Endothelial cell of umbilical vein (primary cell): Measurements from ENCODE around the gene BATF. TPM values are rescaled to one million over a fixed set of nuclear protein-coding genes. Genes with fewer than 3 reads are reported as not detected.

Source experiments
- BruUV-seq: library from RNA; stranded (reverse); fragments of 400-500 nt; replicated peaks from 2 replicates; lab custom pipeline; 2021; lab: Mats Ljungman, UMichigan
- CTCF ChIA-PET: fragments of 300-600, 350-600 bp; sonication (Branson Sonifier 250); formaldehyde crosslinking; loops from one replicate; lab custom pipeline; 2021; ENCODE audit warnings: antibody characterized with exemption, inconsistent platforms; lab: Charles Lee
- POLR2A ChIA-PET: fragments of 300-600, 350-600 bp; sonication (Branson Sonifier 250); formaldehyde crosslinking; loops from one replicate; lab custom pipeline; 2021; ENCODE audit warnings: antibody characterized with exemption, inconsistent platforms; lab: Charles Lee
- DNase-seq: peaks from one replicate; pipeline ENCODE4 v3.0.0-alpha.2; 2011; ENCODE audit warnings: low read depth, low spot score
- FAIRE-seq: peaks from 2 replicates; lab custom pipeline; 2011; peaks lifted over from hg19 to GRCh38; lab: Jason Lieb, UNC
- H2AFZ ChIP-seq: 2 replicates; pipeline ENCODE4 v1.6.0; 2012; ENCODE audit warnings: low read depth, low read length, control low read depth, inconsistent platforms
- H3K27ac ChIP-seq: 2 replicates; pipeline ENCODE4 v1.5.1; 2011; ENCODE audit warnings: low read depth, mild to moderate bottlenecking, control low read depth, low read length, moderate library complexity; ENCODE audit not compliant: insufficient read depth
- H3K27me3 ChIP-seq, 2 experiments: 2 replicates each; pipeline versions ENCODE4 v1.6.0 to v1.6.1; 2011; ENCODE audit warnings: low read length in 2 of 2, mixed read lengths in 1 of 2; ENCODE audit not compliant: control insufficient read depth in 2 of 2, insufficient read depth in 2 of 2
- H3K36me3 ChIP-seq, 2 experiments: 2 replicates in 1 of 2; 3 replicates in 1 of 2; pipeline ENCODE4 v1.5.1; 2011; ENCODE audit warnings: low read length in 2 of 2, mild to moderate bottlenecking in 1 of 2, moderate library complexity in 1 of 2; ENCODE audit not compliant: control insufficient read depth in 2 of 2, insufficient read depth in 2 of 2; ENCODE audit errors: extremely low read depth in 1 of 2
- H3K4me1 ChIP-seq: 3 replicates; pipeline ENCODE4 v1.5.1; 2011; ENCODE audit warnings: mild to moderate bottlenecking, low read length; ENCODE audit not compliant: control insufficient read depth, insufficient read depth; ENCODE audit errors: extremely low read depth
- H3K4me2 ChIP-seq: 2 replicates; pipeline ENCODE4 v1.6.1; 2011; ENCODE audit warnings: low read length, control low read depth, mixed read lengths; ENCODE audit not compliant: insufficient read depth
- H3K4me3 ChIP-seq, 3 experiments: fragments of 200-600 bp in 1 of 3; sonication (generic), shearing (Covaris generic) in 1 of 3; replicated peaks in 1 of 3; 2 replicates each; pipeline ENCODE4 v1.5.1; 2011 to 2016; ENCODE audit warnings: control low read depth in 3 of 3, low read length in 3 of 3, mild to moderate bottlenecking in 2 of 3, inconsistent platforms in 1 of 3, low read depth in 1 of 3, moderate library complexity in 1 of 3; ENCODE audit not compliant: insufficient read depth in 1 of 3
- H3K79me2 ChIP-seq: 2 replicates; pipeline ENCODE4 v1.6.0; 2012; ENCODE audit warnings: low read length, inconsistent platforms; ENCODE audit not compliant: control insufficient read depth, insufficient read depth
- H3K9ac ChIP-seq: replicated peaks from 2 replicates; pipeline ENCODE3; 2011; ENCODE audit warnings: low read length, control low read depth; ENCODE audit not compliant: insufficient read depth; ENCODE audit errors: extremely low read depth
- H3K9me1 ChIP-seq: replicated peaks from 3 replicates; pipeline ENCODE4 v1.6.0; 2011; ENCODE audit warnings: mild to moderate bottlenecking, low read length; ENCODE audit not compliant: control insufficient read depth, insufficient read depth; ENCODE audit errors: extremely low read depth
- H3K9me3 ChIP-seq: replicated peaks from 2 replicates; pipeline ENCODE4 v1.5.1; 2012; ENCODE audit warnings: low read length, inconsistent platforms; ENCODE audit not compliant: control insufficient read depth, insufficient read depth
- H4K20me1 ChIP-seq: replicated peaks from 2 replicates; pipeline ENCODE3; 2011; ENCODE audit warnings: mild to moderate bottlenecking, low read length; ENCODE audit not compliant: control insufficient read depth, insufficient read depth; ENCODE audit errors: extremely low read depth
- EZH2 ChIP-seq: IDR thresholded peaks from 2 replicates; pipeline ENCODE4 v1.6.1; 2012; ENCODE audit warnings: borderline replicate concordance, low read depth, mild to moderate bottlenecking, moderate library complexity, low read length, inconsistent platforms; ENCODE audit not compliant: severe bottlenecking
- FOS ChIP-seq: IDR thresholded peaks from 2 replicates; pipeline ENCODE4 v1.6.1; 2011; ENCODE audit warnings: mild to moderate bottlenecking, low read length, moderate library complexity, borderline replicate concordance; ENCODE audit not compliant: insufficient read depth
- GATA2 ChIP-seq: IDR thresholded peaks from 2 replicates; pipeline ENCODE4 v1.7.0; 2011; ENCODE audit warnings: low read depth, mild to moderate bottlenecking, moderate library complexity, mixed read lengths, low read length; ENCODE audit not compliant: insufficient read length, insufficient read depth
- JUN ChIP-seq: IDR thresholded peaks from 2 replicates; pipeline ENCODE4 v1.6.1; 2011; ENCODE audit warnings: borderline replicate concordance, low read depth; ENCODE audit not compliant: insufficient read length, insufficient read depth
- MYC ChIP-seq: IDR thresholded peaks from one replicate; pipeline ENCODE4 v1.6.1; 2011; ENCODE audit warnings: mild to moderate bottlenecking, low read depth, low read length
- POLR2A ChIP-seq: IDR thresholded peaks from 2 replicates; pipeline ENCODE4 v1.6.1; 2012; ENCODE audit warnings: low read depth, mild to moderate bottlenecking, control low read depth, low read length
- POLR2AphosphoS5 ChIP-seq: IDR thresholded peaks from 2 replicates; pipeline ENCODE4 v1.6.1; 2012; ENCODE audit warnings: low read depth, mild to moderate bottlenecking, control low read depth, low read length, moderate library complexity; ENCODE audit not compliant: insufficient read depth
- dilution Hi-C: fragments of 300-500 bp; cut with MboI; formaldehyde crosslinking; loops from one replicate; pipeline ENCODE4 v1.15.0; 2019; ENCODE audit warnings: low sequenced_read_pairs; ENCODE audit not compliant: extremely low pct_ligation_motif_present
- intact Hi-C: fragments of 100-400 bp; cut with micrococcal nuclease; formaldehyde crosslinking; loops from one replicate; pipeline ENCODE4 v1.10.0; 2022
- polyA plus RNA-seq, 4 experiments: library from polyadenylated mRNA; depleted of rRNA in 3 of 4; stranded (reverse) in 3 of 4; unstranded in 1 of 4; fragments of >200 nt; gene quantifications; 2 replicates each; pipeline versions ENCODE4 v1.2.1 to v1.2.3, GENCODE V29; 2011 to 2012; ENCODE audit warnings: missing spikeins in 1 of 4
- total RNA-seq: library from RNA; stranded (reverse); gene quantifications from 2 replicates; pipeline ENCODE4 v1.2.3, GENCODE V29; 2021
- TF ChIP-seq, protein P1 (sequence below): IDR thresholded peaks from 2 replicates; pipeline ENCODE4 v1.6.1; 2011; ENCODE audit not compliant: insufficient read depth, insufficient read length
- TF ChIP-seq, protein P2 (sequence below), 2 donors: IDR thresholded peaks; 1 replicate in 1 of 2; 2 replicates in 1 of 2; pipeline ENCODE4 v1.5.1; 2011; ENCODE audit warnings: low read length in 2 of 2, mild to moderate bottlenecking in 2 of 2, moderate library complexity in 2 of 2, control low read depth in 1 of 2, inconsistent platforms in 1 of 2, low read depth in 1 of 2; ENCODE audit not compliant: insufficient read depth in 1 of 2; ENCODE audit errors: extremely low read depth in 1 of 2

The BATF gene
- total and polyA plus RNA-seq, 2 donors (not counting 3 experiments of a cell fraction or from before 2014, with no cell fraction given): not detected

DNA sequence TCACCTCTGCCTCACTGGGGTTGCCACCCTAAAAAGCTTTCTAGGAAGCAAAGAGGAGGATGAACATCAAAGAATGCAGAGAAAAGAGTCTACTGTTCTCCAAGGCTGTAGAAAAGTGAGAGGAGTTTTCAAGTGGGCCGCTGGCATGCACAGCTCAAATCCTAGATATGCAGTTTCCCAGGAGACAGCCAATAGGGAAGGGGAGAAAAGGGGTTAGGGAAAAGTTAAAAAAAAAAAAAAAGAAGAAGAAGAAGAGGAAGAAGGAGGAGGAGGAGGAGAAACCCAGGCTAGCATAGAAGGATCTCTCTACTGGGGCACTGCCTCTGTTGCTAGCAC lies 682 bp downstream of the BATF start:
- peak overlapping the region; percentile 82 for H3K27ac ChIP-seq
- no peak for DNase-seq
- H3K9ac ChIP-seq: no peak overlapping the region
- H3K27me3 ChIP-seq: no peaks in the 10 kb centered on the region
- no peak for TF ChIP-seq MYC
- TF ChIP-seq, protein P1, sequence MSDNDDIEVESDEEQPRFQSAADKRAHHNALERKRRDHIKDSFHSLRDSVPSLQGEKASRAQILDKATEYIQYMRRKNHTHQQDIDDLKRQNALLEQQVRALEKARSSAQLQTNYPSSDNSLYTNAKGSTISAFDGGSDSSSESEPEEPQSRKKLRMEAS: no peak
- TF ChIP-seq FOS: no peak
- TF ChIP-seq, protein P2, sequence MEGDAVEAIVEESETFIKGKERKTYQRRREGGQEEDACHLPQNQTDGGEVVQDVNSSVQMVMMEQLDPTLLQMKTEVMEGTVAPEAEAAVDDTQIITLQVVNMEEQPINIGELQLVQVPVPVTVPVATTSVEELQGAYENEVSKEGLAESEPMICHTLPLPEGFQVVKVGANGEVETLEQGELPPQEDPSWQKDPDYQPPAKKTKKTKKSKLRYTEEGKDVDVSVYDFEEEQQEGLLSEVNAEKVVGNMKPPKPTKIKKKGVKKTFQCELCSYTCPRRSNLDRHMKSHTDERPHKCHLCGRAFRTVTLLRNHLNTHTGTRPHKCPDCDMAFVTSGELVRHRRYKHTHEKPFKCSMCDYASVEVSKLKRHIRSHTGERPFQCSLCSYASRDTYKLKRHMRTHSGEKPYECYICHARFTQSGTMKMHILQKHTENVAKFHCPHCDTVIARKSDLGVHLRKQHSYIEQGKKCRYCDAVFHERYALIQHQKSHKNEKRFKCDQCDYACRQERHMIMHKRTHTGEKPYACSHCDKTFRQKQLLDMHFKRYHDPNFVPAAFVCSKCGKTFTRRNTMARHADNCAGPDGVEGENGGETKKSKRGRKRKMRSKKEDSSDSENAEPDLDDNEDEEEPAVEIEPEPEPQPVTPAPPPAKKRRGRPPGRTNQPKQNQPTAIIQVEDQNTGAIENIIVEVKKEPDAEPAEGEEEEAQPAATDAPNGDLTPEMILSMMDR (IDR thresholded peaks at IDR 0.05; ENCODE audit: extremely low read depth in 1 of 2, insufficient read depth in 1 of 2, low read depth in 1 of 2, low read length in 2 of 2): no peak
- no peak for TF ChIP-seq GATA2
- TF ChIP-seq EZH2: no peak
- no peak for TF ChIP-seq POLR2A
- TF ChIP-seq POLR2AphosphoS5: no peak
- TF ChIP-seq JUN: no peak
- H2AFZ ChIP-seq: no peak overlapping the region
- POLR2A ChIA-PET: interaction anchor here (1.3 kb wide), 1 partner anchor 12 kb away, joined by 3 read pairs; no protein-coding TSS in a partner anchor
- dilution Hi-C loops (no loop called here), intact Hi-C loops (loop anchor here (1.0 to 5.0 kb wide), 2 partner anchors 12 to 124 kb away; no protein-coding TSS in a partner anchor)
- no peak for FAIRE-seq
- no peaks in the 10 kb centered on the region for H3K36me3 ChIP-seq
- no peaks in the 10 kb centered on the region for H3K9me3 ChIP-seq
- H3K4me2 ChIP-seq: peak overlapping the region; percentile 83
- H3K4me1 ChIP-seq: peaks cover 25% of the 10 kb centered on the region
- H3K4me3 ChIP-seq: no peak overlapping the region
- CTCF ChIA-PET: interaction anchor here (1.1 to 7.6 kb wide), 3 partner anchors 12 to 39 kb away, joined by 3 to 89 read pairs (median 10); no protein-coding TSS in a partner anchor
- H4K20me1 ChIP-seq: no peaks in the 10 kb centered on the region
- no peaks in the 10 kb centered on the region for H3K79me2 ChIP-seq
- no peaks in the 10 kb centered on the region for H3K9me1 ChIP-seq
- no TSS peak for BruUV-seq
